ENCODE results near the gene EFCC1. TPM values are rescaled to one million over a fixed set of nuclear protein-coding genes. Genes with fewer than 3 reads are reported as not detected.

EFCC1 gene
- total and polyA plus RNA-seq, 2 of the 8 experiments (the other 6 are each of a cell fraction or from before 2014, with no cell fraction given), result 0.14 to 0.37 TPM

GRCh38 chr3:129078510-129078909, 77.4 kb downstream of the EFCC1 start (continued):
- TF ChIP-seq CHD7 (IDR thresholded peaks at IDR 0.05; ENCODE audit: insufficient replicate concordance, low read length), result no peak
- TF ChIP-seq JUN (IDR thresholded peaks at IDR 0.05; ENCODE audit: low read depth, low read length), result no peak
- no peak for TF ChIP-seq POLR2AphosphoS5 (IDR thresholded peaks at IDR 0.05; ENCODE audit: low read depth, low read length)
